HepG2 (cell line): ENCODE measurements around the gene GGA3. TPM values are rescaled to one million over a fixed set of nuclear protein-coding genes. Genes with fewer than 3 reads are reported as not detected.

Experiments used
- polyA plus RNA-seq, 8 experiments: library from polyadenylated mRNA; depleted of rRNA in 3 of 8; stranded (reverse) in 7 of 8; unstranded in 1 of 8; fragments of >200 nt; fragmentation: Illumina TruSeq in 4 of 8; extraction: Trizol in 4 of 8; gene quantifications; 2 replicates each; pipeline versions ENCODE4 v1.2.1 to v1.2.3, GENCODE V29; 2011 to 2016; ENCODE audit warnings: low read depth in 4 of 8, missing spikeins in 1 of 8, mixed read lengths in 1 of 8; ENCODE audit not compliant: insufficient read depth in 1 of 8
- total RNA-seq, 5 experiments: library from RNA; depleted of rRNA; stranded (reverse); fragments of >200 nt; fragmentation: Illumina TruSeq; extraction: Trizol; gene quantifications; 2 replicates each; pipeline ENCODE4 v1.2.3, GENCODE V29; 2016; ENCODE audit warnings: low read depth in 1 of 5
- TF ChIP-seq, protein P1 (sequence below): sonication (generic); formaldehyde crosslinking; IDR thresholded peaks from 2 replicates; pipeline ENCODE4 v1.4.0; 2020; ENCODE audit warnings: low read depth, missing genetic modification reagents
- TF ChIP-seq, protein P2 (sequence below): sonication (generic); formaldehyde crosslinking; IDR thresholded peaks from 2 replicates; pipeline ENCODE4 v1.4.0; 2020; ENCODE audit warnings: mild to moderate bottlenecking, missing genetic modification reagents
- TF ChIP-seq, protein P3 (sequence below): IDR thresholded peaks from 2 replicates; pipeline ENCODE4 v1.6.1; 2016; ENCODE audit warnings: mild to moderate bottlenecking
- TF ChIP-seq, protein P4 (sequence below): sonication (generic); formaldehyde crosslinking; IDR thresholded peaks from 2 replicates; pipeline ENCODE4 v1.5.1; 2020; ENCODE audit warnings: mild to moderate bottlenecking, missing genetic modification reagents, borderline replicate concordance
- TF ChIP-seq, protein P5 (sequence below): IDR thresholded peaks from 2 replicates; pipeline ENCODE4 v1.6.1; 2018; ENCODE audit warnings: missing genetic modification reagents
- TF ChIP-seq, protein P6 (sequence below): sonication (generic); formaldehyde crosslinking; IDR thresholded peaks from 2 replicates; pipeline ENCODE4 v1.5.0; 2020; ENCODE audit warnings: missing genetic modification reagents

The GGA3 gene
- total and polyA plus RNA-seq, 2 of the 13 experiments (the other 11 are each of a cell fraction or from before 2014, with no cell fraction given), result 28.4 to 43.7 TPM

DNA sequence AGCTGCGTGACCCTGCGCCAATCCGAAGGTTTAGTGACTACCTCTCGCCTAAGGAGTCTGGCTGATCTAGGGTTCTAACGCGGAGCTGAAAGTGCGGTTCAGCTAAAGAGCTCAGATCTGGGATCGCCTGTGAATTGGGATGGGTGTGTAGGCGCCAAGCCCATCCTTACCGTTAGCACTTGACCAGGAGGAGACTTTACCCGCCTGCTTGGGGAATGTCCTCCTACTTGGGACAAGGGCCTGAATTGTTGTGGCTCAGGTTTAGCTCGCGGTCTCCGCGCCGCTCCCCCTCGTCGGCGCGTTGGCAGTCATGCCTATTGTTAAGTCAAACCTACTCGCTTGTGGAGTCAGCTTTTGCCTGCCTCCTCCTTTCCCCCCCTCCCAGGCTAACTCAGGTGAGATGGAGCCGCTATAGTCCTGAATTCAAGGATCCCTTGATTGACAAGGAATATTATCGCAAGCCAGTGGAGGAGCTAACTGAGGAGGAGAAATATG lies 753 bp upstream of the GGA3 start (continued):
- TF ChIP-seq, protein P1, sequence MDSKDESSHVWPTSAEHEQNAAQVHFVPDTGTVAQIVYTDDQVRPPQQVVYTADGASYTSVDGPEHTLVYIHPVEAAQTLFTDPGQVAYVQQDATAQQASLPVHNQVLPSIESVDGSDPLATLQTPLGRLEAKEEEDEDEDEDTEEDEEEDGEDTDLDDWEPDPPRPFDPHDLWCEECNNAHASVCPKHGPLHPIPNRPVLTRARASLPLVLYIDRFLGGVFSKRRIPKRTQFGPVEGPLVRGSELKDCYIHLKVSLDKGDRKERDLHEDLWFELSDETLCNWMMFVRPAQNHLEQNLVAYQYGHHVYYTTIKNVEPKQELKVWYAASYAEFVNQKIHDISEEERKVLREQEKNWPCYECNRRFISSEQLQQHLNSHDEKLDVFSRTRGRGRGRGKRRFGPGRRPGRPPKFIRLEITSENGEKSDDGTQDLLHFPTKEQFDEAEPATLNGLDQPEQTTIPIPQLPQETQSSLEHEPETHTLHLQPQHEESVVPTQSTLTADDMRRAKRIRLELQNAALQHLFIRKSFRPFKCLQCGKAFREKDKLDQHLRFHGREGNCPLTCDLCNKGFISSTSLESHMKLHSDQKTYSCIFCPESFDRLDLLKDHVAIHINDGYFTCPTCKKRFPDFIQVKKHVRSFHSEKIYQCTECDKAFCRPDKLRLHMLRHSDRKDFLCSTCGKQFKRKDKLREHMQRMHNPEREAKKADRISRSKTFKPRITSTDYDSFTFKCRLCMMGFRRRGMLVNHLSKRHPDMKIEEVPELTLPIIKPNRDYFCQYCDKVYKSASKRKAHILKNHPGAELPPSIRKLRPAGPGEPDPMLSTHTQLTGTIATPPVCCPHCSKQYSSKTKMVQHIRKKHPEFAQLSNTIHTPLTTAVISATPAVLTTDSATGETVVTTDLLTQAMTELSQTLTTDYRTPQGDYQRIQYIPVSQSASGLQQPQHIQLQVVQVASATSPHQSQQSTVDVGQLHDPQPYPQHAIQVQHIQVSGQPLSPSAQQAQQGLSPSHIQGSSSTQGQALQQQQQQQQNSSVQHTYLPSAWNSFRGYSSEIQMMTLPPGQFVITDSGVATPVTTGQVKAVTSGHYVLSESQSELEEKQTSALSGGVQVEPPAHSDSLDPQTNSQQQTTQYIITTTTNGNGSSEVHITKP, result no peak; the same call in 1 of the 2 replicates
- TF ChIP-seq, protein P2, sequence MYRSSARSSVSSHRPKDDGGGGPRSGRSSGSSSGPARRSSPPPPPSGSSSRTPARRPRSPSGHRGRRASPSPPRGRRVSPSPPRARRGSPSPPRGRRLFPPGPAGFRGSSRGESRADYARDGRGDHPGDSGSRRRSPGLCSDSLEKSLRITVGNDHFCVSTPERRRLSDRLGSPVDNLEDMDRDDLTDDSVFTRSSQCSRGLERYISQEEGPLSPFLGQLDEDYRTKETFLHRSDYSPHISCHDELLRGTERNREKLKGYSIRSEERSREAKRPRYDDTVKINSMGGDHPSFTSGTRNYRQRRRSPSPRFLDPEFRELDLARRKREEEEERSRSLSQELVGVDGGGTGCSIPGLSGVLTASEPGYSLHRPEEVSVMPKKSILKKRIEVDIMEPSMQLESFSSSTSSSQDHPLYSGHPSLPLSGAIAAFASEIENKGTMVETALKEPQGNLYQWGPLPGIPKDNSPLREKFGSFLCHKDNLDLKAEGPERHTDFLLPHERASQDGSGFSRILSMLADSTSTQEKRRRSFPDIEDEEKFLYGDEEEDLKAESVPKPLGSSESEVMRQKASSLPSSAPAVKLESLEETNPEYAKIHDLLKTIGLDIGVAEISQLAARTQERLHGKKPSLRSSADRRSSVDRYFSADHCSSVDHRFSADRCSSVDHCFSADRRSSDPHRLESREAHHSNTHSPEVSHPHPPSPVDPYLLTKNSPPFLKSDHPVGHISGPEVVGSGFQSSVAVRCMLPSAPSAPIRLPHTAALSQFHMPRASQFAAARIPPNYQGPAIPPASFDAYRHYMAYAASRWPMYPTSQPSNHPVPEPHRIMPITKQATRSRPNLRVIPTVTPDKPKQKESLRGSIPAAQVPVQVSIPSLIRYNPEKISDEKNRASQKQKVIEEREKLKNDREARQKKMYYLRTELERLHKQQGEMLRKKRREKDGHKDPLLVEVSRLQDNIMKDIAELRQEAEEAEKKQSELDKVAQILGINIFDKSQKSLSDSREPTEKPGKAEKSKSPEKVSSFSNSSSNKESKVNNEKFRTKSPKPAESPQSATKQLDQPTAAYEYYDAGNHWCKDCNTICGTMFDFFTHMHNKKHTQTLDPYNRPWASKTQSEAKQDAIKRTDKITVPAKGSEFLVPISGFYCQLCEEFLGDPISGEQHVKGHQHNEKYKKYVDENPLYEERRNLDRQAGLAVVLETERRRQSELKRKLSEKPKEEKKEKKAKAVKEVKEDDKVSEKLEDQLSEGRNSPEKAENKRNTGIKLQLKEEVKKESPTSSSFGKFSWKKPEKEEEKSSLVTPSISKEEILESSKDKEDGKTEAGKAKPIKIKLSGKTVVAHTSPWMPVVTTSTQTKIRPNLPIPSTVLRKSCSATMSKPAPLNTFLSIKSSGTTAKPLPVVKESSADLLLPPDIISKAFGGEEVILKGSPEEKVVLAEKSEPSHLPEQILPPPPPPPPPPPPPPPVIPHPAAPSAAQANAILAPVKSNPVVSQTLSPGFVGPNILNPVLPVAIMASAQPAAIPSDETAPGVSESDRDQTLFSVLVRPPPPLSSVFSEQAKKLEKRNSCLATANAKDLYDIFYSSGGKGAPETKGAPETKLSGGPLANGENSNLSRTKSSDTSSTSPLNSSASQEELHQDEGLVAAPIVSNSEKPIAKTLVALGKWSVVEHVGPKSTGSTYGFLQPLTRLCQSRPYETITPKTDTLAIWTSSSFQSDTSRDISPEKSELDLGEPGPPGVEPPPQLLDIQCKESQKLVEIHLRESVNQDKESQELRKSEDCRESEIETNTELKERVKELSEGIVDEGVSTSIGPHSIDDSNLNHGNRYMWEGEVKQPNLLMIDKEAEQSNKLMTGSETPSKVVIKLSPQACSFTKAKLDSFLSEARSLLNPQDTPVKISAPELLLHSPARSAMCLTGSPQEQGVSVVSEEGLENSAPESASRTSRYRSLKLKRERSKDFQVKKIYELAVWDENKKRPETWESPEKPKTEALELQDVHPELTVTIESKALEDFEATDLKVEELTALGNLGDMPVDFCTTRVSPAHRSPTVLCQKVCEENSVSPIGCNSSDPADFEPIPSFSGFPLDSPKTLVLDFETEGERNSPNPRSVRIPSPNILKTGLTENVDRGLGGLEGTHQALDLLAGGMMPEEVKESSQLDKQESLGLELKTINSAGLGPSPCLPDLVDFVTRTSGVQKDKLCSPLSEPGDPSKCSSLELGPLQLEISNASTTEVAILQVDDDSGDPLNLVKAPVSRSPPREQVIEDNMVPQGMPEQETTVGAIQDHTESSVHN, result no peak
- TF ChIP-seq, protein P3, sequence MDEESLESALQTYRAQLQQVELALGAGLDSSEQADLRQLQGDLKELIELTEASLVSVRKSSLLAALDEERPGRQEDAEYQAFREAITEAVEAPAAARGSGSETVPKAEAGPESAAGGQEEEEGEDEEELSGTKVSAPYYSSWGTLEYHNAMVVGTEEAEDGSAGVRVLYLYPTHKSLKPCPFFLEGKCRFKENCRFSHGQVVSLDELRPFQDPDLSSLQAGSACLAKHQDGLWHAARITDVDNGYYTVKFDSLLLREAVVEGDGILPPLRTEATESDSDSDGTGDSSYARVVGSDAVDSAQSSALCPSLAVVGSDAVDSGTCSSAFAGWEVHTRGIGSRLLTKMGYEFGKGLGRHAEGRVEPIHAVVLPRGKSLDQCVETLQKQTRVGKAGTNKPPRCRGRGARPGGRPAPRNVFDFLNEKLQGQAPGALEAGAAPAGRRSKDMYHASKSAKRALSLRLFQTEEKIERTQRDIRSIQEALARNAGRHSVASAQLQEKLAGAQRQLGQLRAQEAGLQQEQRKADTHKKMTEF (CRISPR knock-in tag), result no peak
- TF ChIP-seq, protein P4, sequence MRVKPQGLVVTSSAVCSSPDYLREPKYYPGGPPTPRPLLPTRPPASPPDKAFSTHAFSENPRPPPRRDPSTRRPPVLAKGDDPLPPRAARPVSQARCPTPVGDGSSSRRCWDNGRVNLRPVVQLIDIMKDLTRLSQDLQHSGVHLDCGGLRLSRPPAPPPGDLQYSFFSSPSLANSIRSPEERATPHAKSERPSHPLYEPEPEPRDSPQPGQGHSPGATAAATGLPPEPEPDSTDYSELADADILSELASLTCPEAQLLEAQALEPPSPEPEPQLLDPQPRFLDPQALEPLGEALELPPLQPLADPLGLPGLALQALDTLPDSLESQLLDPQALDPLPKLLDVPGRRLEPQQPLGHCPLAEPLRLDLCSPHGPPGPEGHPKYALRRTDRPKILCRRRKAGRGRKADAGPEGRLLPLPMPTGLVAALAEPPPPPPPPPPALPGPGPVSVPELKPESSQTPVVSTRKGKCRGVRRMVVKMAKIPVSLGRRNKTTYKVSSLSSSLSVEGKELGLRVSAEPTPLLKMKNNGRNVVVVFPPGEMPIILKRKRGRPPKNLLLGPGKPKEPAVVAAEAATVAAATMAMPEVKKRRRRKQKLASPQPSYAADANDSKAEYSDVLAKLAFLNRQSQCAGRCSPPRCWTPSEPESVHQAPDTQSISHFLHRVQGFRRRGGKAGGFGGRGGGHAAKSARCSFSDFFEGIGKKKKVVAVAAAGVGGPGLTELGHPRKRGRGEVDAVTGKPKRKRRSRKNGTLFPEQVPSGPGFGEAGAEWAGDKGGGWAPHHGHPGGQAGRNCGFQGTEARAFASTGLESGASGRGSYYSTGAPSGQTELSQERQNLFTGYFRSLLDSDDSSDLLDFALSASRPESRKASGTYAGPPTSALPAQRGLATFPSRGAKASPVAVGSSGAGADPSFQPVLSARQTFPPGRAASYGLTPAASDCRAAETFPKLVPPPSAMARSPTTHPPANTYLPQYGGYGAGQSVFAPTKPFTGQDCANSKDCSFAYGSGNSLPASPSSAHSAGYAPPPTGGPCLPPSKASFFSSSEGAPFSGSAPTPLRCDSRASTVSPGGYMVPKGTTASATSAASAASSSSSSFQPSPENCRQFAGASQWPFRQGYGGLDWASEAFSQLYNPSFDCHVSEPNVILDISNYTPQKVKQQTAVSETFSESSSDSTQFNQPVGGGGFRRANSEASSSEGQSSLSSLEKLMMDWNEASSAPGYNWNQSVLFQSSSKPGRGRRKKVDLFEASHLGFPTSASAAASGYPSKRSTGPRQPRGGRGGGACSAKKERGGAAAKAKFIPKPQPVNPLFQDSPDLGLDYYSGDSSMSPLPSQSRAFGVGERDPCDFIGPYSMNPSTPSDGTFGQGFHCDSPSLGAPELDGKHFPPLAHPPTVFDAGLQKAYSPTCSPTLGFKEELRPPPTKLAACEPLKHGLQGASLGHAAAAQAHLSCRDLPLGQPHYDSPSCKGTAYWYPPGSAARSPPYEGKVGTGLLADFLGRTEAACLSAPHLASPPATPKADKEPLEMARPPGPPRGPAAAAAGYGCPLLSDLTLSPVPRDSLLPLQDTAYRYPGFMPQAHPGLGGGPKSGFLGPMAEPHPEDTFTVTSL (CRISPR knock-in tag), result no peak
- TF ChIP-seq, protein P5, sequence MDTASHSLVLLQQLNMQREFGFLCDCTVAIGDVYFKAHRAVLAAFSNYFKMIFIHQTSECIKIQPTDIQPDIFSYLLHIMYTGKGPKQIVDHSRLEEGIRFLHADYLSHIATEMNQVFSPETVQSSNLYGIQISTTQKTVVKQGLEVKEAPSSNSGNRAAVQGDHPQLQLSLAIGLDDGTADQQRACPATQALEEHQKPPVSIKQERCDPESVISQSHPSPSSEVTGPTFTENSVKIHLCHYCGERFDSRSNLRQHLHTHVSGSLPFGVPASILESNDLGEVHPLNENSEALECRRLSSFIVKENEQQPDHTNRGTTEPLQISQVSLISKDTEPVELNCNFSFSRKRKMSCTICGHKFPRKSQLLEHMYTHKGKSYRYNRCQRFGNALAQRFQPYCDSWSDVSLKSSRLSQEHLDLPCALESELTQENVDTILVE (CRISPR knock-in tag), result no peak
- TF ChIP-seq, protein P6, sequence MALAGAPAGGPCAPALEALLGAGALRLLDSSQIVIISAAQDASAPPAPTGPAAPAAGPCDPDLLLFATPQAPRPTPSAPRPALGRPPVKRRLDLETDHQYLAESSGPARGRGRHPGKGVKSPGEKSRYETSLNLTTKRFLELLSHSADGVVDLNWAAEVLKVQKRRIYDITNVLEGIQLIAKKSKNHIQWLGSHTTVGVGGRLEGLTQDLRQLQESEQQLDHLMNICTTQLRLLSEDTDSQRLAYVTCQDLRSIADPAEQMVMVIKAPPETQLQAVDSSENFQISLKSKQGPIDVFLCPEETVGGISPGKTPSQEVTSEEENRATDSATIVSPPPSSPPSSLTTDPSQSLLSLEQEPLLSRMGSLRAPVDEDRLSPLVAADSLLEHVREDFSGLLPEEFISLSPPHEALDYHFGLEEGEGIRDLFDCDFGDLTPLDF (CRISPR knock-in tag), result no peak
